ENCODE results near the gene UBA52.
A peak's percentile ranks its signal among the peaks of the same experiment; 100 is the strongest.
"Not testable (repeated sequence)": the region's sequence is repeated elsewhere in the genome, so short reads cannot be mapped to it uniquely, and the experiment has no call there.

The UBA52 gene

GRCh38 chr19:18591735-18592385 lies 20.2 kb downstream of the UBA52 start:
- DNase-seq (ENCODE audit: low read depth in 2 of 3, low spot score in 1 of 3): no peak

- not testable (repeated sequence) for DNase-seq (ENCODE audit: low read depth in 2 of 3, low spot score in 1 of 3)
Observed at GRCh38 chr19:18592732-18593131, 21.1 kb downstream of the UBA52 start.

GRCh38 chr19:18593367-18594095 lies 21.9 kb downstream of the UBA52 start:
- DNase-seq (ENCODE audit: low read depth in 2 of 3, low spot score in 1 of 3): no peak

- DNase-seq (ENCODE audit: low read depth in 2 of 3, low spot score in 1 of 3): peak; percentile 44 to 71 (median 70)
Observed at GRCh38 chr19:18594096-18594823, 22.6 kb downstream of the UBA52 start.

GRCh38 chr19:18594824-18595373 lies 23.2 kb downstream of the UBA52 start:
- no peak for DNase-seq (ENCODE audit: low read depth in 2 of 3, low spot score in 1 of 3)

GRCh38 chr19:18595475-18595874 lies 23.8 kb downstream of the UBA52 start:
- DNase-seq (ENCODE audit: low read depth in 2 of 3, low spot score in 1 of 3): no peak

GRCh38 chr19:18596752-18597157 lies 25.1 kb downstream of the UBA52 start:
- no peak for DNase-seq (ENCODE audit: low read depth in 2 of 3, low spot score in 1 of 3)

GRCh38 chr19:18597809-18598660 lies 26.4 kb downstream of the UBA52 start:
- DNase-seq (ENCODE audit: low read depth in 2 of 3, low spot score in 1 of 3): no peak

- DNase-seq (ENCODE audit: low read depth in 2 of 3, low spot score in 1 of 3): no peak
Observed at GRCh38 chr19:18599485-18599884, 27.8 kb downstream of the UBA52 start.

GRCh38 chr19:18600692-18601397 lies 29.2 kb downstream of the UBA52 start:
- not testable (repeated sequence) for DNase-seq (ENCODE audit: low read depth in 2 of 3, low spot score in 1 of 3)

GRCh38 chr19:18601875-18602274 lies 30.2 kb downstream of the UBA52 start:
- DNase-seq (ENCODE audit: low read depth in 2 of 3, low spot score in 1 of 3): no peak

- DNase-seq (ENCODE audit: low read depth in 2 of 3, low spot score in 1 of 3): no peak
Observed at GRCh38 chr19:18603255-18603957, 31.7 kb downstream of the UBA52 start.

GRCh38 chr19:18603958-18604819 lies 32.5 kb downstream of the UBA52 start:
- no peak for DNase-seq (ENCODE audit: low read depth in 2 of 3, low spot score in 1 of 3)

GRCh38 chr19:18604820-18605159 lies 33.1 kb downstream of the UBA52 start:
- no peak for DNase-seq (ENCODE audit: low read depth in 2 of 3, low spot score in 1 of 3)

GRCh38 chr19:18605196-18605545 lies 33.5 kb downstream of the UBA52 start:
- DNase-seq (ENCODE audit: low read depth in 2 of 3, low spot score in 1 of 3): no peak

GRCh38 chr19:18605546-18606280 lies 34.1 kb downstream of the UBA52 start:
- no peak for DNase-seq (ENCODE audit: low read depth in 2 of 3, low spot score in 1 of 3)

- no peak for DNase-seq (ENCODE audit: low read depth in 2 of 3, low spot score in 1 of 3)
Observed at GRCh38 chr19:18606281-18607225, 34.9 kb downstream of the UBA52 start, which contains the start of gene CRLF1. TSS of gene CRLF1 (minus strand) at chr19:18606799. CDS start at chr19:18606656, 143 bp downstream.

Measured in stimulated activated CD4-positive, alpha-beta T cell treated with anti-CD3 and anti-CD28 coated beads, Interleukin-12 subunit alpha, Interleukin-12 subunit beta, amount 100 ng/mL, for 48 hours (primary cell).